HG03354 (cell line): ENCODE data around the gene NLRC3.
"Not testable (repeated sequence)": the region's sequence is repeated elsewhere in the genome, so short reads cannot be mapped to it uniquely, and the experiment has no call there.

ENCODE experiments used
- ATAC-seq: cut with Tn5 transposase; IDR thresholded peaks from one replicate; pipeline ENCODE4 v1.9.1; 2021; ENCODE audit warnings: mild to moderate bottlenecking; ENCODE audit not compliant: unreplicated experiment, poor library complexity, severe bottlenecking

NLRC3 gene

GRCh38 chr16:3523281-3523680, 53.9 kb downstream of the NLRC3 start:
- no peak for ATAC-seq

- ATAC-seq = no peak
Observed at GRCh38 chr16:3520841-3521240, 56.4 kb downstream of the NLRC3 start.

- no peak for ATAC-seq
Observed at GRCh38 chr16:3520413-3520812, 56.8 kb downstream of the NLRC3 start.

GRCh38 chr16:3519581-3519980, 57.6 kb downstream of the NLRC3 start:
- no peak for ATAC-seq

- ATAC-seq = no peak
Observed at GRCh38 chr16:3518986-3519348, 58.2 kb downstream of the NLRC3 start.

- ATAC-seq = no peak
Observed at GRCh38 chr16:3518292-3518985, 58.8 kb downstream of the NLRC3 start.

GRCh38 chr16:3515897-3516296, 61.3 kb downstream of the NLRC3 start:
- no peak for ATAC-seq

GRCh38 chr16:3514621-3515020, 62.6 kb downstream of the NLRC3 start:
- no peak for ATAC-seq

- no peak for ATAC-seq
Observed at GRCh38 chr16:3513892-3514583, 63.2 kb downstream of the NLRC3 start.

GRCh38 chr16:3511286-3512180, 65.7 kb downstream of the NLRC3 start:
- no peak for ATAC-seq

- ATAC-seq = no peak
Observed at GRCh38 chr16:3510416-3510815, 66.8 kb downstream of the NLRC3 start.

GRCh38 chr16:3509470-3509928, 67.7 kb downstream of the NLRC3 start:
- no peak for ATAC-seq

GRCh38 chr16:3508736-3509135, 68.5 kb downstream of the NLRC3 start:
- ATAC-seq = no peak

GRCh38 chr16:3503523-3503922, 73.7 kb downstream of the NLRC3 start:
- no peak for ATAC-seq

GRCh38 chr16:3501783-3502400, 75.3 kb downstream of the NLRC3 start:
- ATAC-seq = no peak

- not testable (repeated sequence) for ATAC-seq
Observed at GRCh38 chr16:3501412-3501761, 75.8 kb downstream of the NLRC3 start.

GRCh38 chr16:3498988-3499387, 78.2 kb downstream of the NLRC3 start:
- no peak for ATAC-seq

GRCh38 chr16:3497771-3498170, 79.4 kb downstream of the NLRC3 start:
- ATAC-seq = no peak

- no peak for ATAC-seq
Observed at GRCh38 chr16:3496386-3496785, 80.8 kb downstream of the NLRC3 start.

- ATAC-seq = no peak
Observed at GRCh38 chr16:3495176-3495575, 82.0 kb downstream of the NLRC3 start, which contains the start of gene C16orf90. Gene C16orf90 (minus strand): TSS chr16:3495489. CDS start chr16:3495421, 68 bp downstream.
